DND-41 (cell line): ENCODE measurements around the gene FLNB.

Experiments used
- ATAC-seq: fragments of 200-7000 bp; cut with Tn5 transposase; 3 replicates; pipeline ENCODE4 v1.9.1; 2021; ENCODE audit warnings: low read depth; ENCODE audit not compliant: insufficient read depth
- DNase-seq: peaks from one replicate; pipeline ENCODE4 v3.0.0-alpha.2; 2020
- H2AFZ ChIP-seq: 2 replicates; pipeline ENCODE4 v1.6.0; 2012; ENCODE audit warnings: low read depth, low read length
- H3K27ac ChIP-seq: 2 replicates; pipeline ENCODE4 v1.5.1; 2012; ENCODE audit warnings: low read length, inconsistent platforms
- H3K27me3 ChIP-seq: fragments of 200-600 bp; sonication (generic); 2 replicates; pipeline ENCODE4 v1.6.0; 2012; ENCODE audit warnings: low read length, mild to moderate bottlenecking, inconsistent platforms; ENCODE audit not compliant: insufficient read depth, poor library complexity
- H3K36me3 ChIP-seq: 2 replicates; pipeline ENCODE4 v1.5.1; 2012; ENCODE audit warnings: low read length, inconsistent platforms; ENCODE audit not compliant: insufficient read depth
- H3K4me1 ChIP-seq: 2 replicates; pipeline ENCODE4 v1.5.1; 2012; ENCODE audit warnings: mild to moderate bottlenecking, low read length; ENCODE audit not compliant: insufficient read depth
- H3K4me2 ChIP-seq: 2 replicates; pipeline ENCODE4 v1.6.0; 2012; ENCODE audit warnings: mild to moderate bottlenecking, moderate library complexity, low read length, inconsistent platforms; ENCODE audit not compliant: insufficient read depth
- H3K4me3 ChIP-seq, 2 experiments: fragments of 200-600 bp in 1 of 2; shearing (Covaris generic) in 1 of 2; 2 replicates each; pipeline ENCODE4 v1.5.1; 2012 to 2016; ENCODE audit warnings: inconsistent platforms in 2 of 2, low read length in 2 of 2, mild to moderate bottlenecking in 2 of 2, low read depth in 1 of 2, moderate library complexity in 1 of 2
- H3K79me2 ChIP-seq: 2 replicates; pipeline ENCODE4 v1.6.0; 2012; ENCODE audit warnings: low read length, inconsistent platforms; ENCODE audit not compliant: insufficient read depth
- H3K9ac ChIP-seq: 2 replicates; pipeline ENCODE4 v1.6.0; 2012; ENCODE audit warnings: low read depth, mild to moderate bottlenecking, inconsistent platforms, low read length, moderate library complexity
- H3K9me3 ChIP-seq: 2 replicates; pipeline ENCODE4 v1.5.1; 2012; ENCODE audit warnings: low read length, moderate library complexity, mild to moderate bottlenecking, inconsistent platforms; ENCODE audit not compliant: insufficient read depth, severe bottlenecking
- H4K20me1 ChIP-seq: 2 replicates; pipeline ENCODE4 v1.6.0; 2012; ENCODE audit warnings: low read length; ENCODE audit not compliant: insufficient read depth
- CTCF ChIP-seq: IDR thresholded peaks from 2 replicates; pipeline ENCODE4 v1.5.1; 2012; ENCODE audit warnings: borderline replicate concordance, low read length, moderate library complexity, mild to moderate bottlenecking; ENCODE audit not compliant: poor library complexity, severe bottlenecking; ENCODE audit errors: extremely low read depth
- EZH2 ChIP-seq: IDR thresholded peaks from 3 replicates; pipeline ENCODE4 v1.6.1; 2012; ENCODE audit warnings: borderline replicate concordance, low read depth, mild to moderate bottlenecking, moderate library complexity, low read length, inconsistent platforms; ENCODE audit not compliant: severe bottlenecking

Gene FLNB

DNA sequence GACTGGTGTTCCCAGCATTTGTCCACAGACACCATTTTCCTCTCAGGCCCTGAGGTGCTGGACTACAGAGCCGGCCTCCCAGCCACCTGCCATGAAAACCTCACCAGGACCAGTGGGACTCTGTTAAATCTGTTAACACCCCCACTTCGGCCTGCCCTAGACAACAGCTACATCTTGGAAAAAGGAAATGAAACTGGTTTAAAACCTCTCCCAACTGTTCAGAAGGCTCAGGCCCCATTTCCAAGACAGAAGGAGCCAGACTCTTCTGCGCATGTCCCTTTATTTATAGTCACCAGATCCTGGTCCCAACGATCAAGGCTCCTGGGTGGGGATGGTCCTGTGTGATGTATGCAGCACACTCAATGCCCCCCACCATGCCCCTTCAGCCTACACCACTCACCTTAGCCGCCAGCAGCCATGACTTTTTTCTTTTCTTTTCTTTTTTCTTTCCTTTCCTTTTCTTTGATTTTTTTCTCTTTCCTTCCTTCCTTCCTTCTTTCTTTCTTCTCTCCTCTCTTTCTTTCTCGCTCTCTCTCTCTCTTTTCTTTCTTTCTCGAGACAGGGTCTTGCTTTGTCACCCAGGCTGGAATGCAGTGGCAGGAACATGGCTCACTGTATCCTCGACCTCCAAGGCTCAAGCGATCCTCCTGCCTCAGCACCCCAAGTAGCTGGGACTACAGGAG, 25.5 kb upstream of the FLNB start:
- ATAC-seq = no peak
- Histone ChIP-seq H3K9me3 (no peaks in the 10 kb centered on the region), H3K4me2 (no peak overlapping the region), H3K9ac (peak overlapping the region; percentile 27; the same call in 1 of the 2 replicates), H3K36me3 (no peaks in the 10 kb centered on the region), H3K27me3 (no peaks in the 10 kb centered on the region), H4K20me1 (no peaks in the 10 kb centered on the region), H2AFZ (0 out of 2 replicates have a peak overlapping the region, but pooled peaks have one; percentile 54), H3K27ac (peak overlapping the region; percentile 78), H3K79me2 (no peaks in the 10 kb centered on the region), H3K4me3 (no peak overlapping the region), H3K4me1 (peaks cover 25% of the 10 kb centered on the region)
- no peak for DNase-seq
- no peak for TF ChIP-seq CTCF
- TF ChIP-seq EZH2 = no peak

GRCh38 chr3:57983734-57984518, 24.3 kb upstream of the FLNB start:
- H3K27ac ChIP-seq = peak overlapping the region; percentile 78
- no peak overlapping the region for H3K4me3 ChIP-seq
- ATAC-seq = peak; percentile 90
- H2AFZ ChIP-seq = peak overlapping the region; percentile 57
- peaks cover 25% of the 10 kb centered on the region for H3K4me1 ChIP-seq
- peak overlapping the region; percentile 25; the same call in 1 of the 2 replicates for H3K4me2 ChIP-seq
- H4K20me1 ChIP-seq = no peaks in the 10 kb centered on the region
- H3K9me3 ChIP-seq = no peaks in the 10 kb centered on the region
- H3K79me2 ChIP-seq = no peaks in the 10 kb centered on the region
- no peaks in the 10 kb centered on the region for H3K36me3 ChIP-seq
- peak; percentile 83 for DNase-seq
- TF ChIP-seq EZH2 = no peak
- TF ChIP-seq CTCF = no peak
- H3K27me3 ChIP-seq = no peaks in the 10 kb centered on the region
- peak overlapping the region; percentile 27 for H3K9ac ChIP-seq

DNA sequence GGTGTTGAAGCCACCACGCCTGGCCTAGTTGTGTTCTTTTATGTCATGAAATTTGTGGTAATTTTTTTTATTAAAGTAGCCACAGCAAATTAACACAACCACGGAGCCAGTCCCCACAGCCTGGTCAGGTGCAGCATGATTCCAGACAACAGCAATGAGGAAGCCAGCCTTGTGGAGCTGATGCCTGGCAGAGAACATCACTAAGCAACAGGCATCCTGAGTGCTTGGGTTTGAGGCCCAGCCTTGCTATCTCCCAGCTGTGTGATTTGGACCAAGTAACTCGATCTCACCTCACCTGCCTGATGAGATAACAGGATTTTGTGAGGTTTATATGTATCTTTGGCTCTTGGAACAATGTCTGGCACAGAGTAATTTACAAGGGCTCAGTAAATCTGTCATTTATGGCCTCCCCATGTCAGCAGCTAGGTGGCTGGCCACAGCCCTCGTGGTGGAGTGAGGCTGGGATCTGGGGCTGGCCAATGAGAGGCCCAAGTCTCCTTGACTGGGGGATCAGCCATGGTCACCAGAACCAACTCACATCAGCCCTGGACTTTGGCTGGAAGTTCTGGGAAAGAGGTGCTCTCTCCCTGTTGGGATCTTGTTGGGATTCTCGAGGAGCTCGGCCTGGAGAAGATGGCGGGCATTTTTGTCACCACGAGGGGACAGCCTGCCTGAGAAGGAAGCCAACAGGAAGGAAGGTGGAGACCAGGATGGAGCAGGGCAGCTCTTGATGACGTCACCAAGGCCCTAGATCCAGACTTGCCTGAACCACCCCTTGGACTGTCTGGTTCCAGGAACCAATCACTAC, 22.8 kb upstream of the FLNB start:
- no peak overlapping the region for H2AFZ ChIP-seq
- ATAC-seq (no peak), DNase-seq (no peak)
- H3K79me2 ChIP-seq = no peaks in the 10 kb centered on the region
- H3K36me3 ChIP-seq = no peaks in the 10 kb centered on the region
- no peaks in the 10 kb centered on the region for H3K9me3 ChIP-seq
- H3K27ac ChIP-seq = no peak overlapping the region
- no peak overlapping the region for H3K4me2 ChIP-seq
- peaks cover 25% of the 10 kb centered on the region for H3K4me1 ChIP-seq
- TF ChIP-seq CTCF = no peak
- no peaks in the 10 kb centered on the region for H3K27me3 ChIP-seq
- no peak overlapping the region for H3K9ac ChIP-seq
- H4K20me1 ChIP-seq = no peaks in the 10 kb centered on the region
- no peak overlapping the region for H3K4me3 ChIP-seq
